Right lung (tissue), 5 donors: ENCODE data around the gene VPS13C. TPM values are rescaled to one million over a fixed set of nuclear protein-coding genes. Genes with fewer than 3 reads are reported as not detected.

Source experiments
- DNase-seq, 2 donors: peaks; one replicate each; pipeline ENCODE4 v3.0.0-alpha.2; 2013
- polyA plus RNA-seq, 5 donors: library from polyadenylated mRNA; unstranded; fragments of 120-200 nt; gene quantifications; one replicate each; pipeline versions ENCODE4 v1.2.1 to v1.2.3, GENCODE V29; 2013; ENCODE audit warnings: inconsistent platforms in 1 of 5, low replicate concordance in 1 of 5; ENCODE audit not compliant: insufficient read length in 5 of 5, insufficient read depth in 1 of 5

VPS13C gene
- polyA plus RNA-seq, 5 donors, result 38.1 to 77.5 (median 61.1) TPM

DNA sequence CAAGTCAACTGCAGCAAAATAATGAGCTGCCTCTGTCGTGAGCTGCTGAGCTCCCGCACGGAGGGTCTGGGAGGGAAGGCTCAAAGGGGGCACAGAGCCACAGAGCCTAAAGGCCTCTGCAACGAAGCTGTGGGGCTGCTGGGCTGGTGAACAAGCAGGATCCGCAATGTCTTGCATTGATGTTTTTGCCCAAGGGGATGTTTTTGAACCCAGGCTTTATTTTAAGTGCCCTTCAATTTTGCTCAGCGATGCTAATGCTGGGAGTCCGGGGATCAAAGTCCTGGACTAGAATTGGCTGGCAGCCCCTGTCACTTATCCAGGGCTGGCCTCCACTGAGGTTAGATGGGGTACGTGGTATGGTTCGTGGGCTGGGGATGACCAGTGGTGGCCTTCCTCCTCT, 240.0 kb downstream of the VPS13C start:
- no peak for DNase-seq

DNA sequence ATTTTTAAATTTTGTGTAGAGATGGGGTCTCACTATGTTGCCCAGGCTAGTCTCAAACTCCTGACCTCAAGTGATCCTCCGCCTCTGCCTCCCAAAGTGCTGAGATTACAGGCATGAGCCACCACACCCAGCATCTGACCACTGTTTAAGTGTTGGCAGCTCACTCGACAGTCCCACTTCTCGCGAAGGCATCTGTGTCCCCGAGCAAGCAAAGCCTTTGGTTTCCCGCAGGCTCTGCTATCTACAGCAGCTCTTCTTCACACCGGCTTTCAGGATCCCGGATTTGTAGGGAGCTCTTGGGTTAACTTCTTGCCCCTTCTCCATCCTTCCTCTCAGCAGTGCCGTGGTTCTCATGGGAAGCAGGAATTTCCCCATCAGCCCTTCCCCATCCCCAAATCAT, 240.9 kb downstream of the VPS13C start:
- DNase-seq, result no peak

DNA sequence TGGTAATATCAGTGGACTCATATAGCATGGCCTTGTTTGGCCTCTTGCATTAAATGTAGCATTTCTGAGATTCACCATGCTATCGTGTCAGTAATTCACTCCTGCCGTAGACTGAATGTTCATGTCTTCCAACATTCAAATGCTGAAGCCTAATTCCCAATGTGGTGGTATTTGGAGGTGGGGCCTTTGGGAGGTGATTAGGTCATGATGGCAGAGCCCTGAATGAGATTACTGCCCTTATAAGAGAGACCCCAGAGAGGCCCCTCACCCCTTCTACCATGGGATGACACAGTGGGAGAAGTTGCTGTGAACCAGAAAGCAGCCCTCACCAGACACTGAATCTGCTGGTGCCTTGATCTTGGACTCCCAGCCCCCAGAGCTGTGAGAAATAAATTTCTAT, 241.4 kb downstream of the VPS13C start:
- no peak for DNase-seq

DNA sequence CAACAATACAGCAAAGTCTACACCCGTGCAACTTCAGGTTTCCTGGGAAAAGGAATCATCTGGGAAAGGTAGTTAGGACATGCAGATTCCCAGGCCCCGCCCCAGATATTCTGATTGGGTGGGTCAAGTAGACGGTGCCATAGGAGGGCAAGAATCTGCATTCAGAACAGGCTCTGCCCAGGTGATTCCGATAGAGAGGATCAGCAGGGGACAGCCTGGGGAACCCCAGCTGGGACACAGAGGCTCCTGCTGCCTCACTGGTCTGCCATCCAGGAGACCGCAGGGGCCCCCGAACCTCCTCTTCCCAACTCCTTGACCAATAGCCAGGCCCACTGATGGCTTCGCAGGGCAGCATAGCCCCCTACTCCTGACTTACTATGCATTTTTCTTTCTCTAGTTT, 243.4 kb downstream of the VPS13C start:
- DNase-seq, result no peak

DNA sequence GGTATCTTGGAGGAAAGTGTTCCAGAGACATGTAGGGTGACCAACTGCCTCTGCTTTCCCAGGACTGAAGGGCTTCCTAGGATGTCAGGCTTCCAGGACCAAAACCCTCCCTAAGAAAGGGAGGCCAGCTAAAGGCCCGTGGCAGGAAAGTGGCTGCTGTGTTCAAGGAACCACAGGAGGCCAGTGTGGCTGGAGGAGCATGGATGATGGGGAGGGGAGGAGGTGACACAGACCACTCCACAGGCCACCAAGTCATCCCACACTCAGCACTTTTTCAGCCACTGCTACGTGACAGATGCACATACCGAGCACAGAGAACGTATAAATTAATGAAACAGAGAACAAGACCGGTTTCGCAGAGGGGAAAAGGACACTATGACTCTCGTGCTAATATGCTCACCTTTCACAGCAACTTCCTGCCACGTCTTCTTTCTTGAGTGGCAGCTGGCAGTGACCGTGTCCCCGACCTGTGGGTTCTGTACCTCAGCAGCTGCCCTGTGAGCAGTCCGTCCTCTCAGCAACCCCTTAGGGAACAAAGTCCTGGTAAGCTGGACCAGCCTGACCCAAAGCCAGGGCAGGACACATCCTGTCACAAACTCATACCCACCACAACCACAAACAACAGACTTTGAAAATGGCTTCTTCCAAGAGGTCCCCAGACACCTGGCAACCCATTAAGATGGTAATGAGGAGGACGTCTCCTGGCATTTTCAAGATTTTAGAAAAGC, 244.7 kb downstream of the VPS13C start:
- DNase-seq, result no peak

DNA sequence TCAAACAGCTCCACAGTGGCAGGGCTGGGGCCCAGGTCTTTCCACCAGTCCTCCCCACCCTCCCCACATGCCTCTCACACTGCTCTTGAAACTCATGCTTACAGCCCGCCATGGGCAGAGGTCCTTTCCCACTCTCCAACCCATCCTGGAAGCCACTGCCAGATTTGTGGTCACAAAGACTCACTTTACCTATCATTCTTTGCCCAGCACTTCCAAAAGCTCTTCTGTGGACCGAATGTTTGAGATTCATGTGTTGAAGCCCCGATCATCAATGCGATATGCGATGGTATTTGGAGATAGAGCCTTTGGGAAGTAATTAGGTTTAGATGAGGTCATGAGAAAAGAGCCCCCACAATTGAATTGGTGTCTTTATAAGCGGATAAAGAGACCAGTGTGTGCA, 247.8 kb downstream of the VPS13C start:
- DNase-seq, result no peak

DNA sequence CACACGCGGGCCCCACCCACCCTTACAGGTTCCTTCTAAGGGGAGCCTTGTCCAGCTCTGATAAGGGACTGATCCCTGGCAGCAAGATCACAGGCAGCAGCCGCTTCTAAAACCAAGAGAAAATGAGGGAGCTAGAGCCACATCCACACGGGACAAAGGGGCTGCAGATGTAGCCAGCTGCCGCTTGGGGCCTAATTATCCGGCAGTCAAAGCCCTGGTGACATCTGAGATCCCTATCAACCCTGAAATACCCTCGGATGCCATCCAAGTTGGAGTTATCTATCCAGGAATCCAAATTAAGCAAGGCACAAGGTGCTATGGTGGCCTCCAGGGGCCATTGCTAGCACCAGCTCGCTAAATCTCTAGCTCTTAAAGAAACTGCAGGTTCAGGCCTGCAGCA, 248.3 kb downstream of the VPS13C start:
- no peak for DNase-seq

DNA sequence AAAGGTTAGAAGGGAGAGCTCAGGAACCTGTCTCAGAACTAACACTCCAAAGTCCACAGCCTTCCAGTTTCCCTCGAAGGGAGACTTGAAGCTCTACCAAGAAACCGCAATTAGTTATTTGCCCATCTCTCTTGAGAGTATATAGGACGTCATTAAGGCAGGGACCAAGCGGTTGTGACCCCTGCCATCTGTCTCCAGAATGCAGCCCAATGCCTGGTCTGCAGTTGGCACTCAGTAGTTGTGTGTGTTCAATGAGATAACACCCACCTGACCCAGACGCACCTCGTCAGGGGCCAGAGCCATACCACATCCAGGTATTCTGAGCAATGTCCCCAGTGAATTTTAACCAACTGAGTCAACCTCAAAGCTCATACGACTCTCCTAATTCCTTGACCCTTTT, 251.0 kb downstream of the VPS13C start:
- DNase-seq, result no peak

DNA sequence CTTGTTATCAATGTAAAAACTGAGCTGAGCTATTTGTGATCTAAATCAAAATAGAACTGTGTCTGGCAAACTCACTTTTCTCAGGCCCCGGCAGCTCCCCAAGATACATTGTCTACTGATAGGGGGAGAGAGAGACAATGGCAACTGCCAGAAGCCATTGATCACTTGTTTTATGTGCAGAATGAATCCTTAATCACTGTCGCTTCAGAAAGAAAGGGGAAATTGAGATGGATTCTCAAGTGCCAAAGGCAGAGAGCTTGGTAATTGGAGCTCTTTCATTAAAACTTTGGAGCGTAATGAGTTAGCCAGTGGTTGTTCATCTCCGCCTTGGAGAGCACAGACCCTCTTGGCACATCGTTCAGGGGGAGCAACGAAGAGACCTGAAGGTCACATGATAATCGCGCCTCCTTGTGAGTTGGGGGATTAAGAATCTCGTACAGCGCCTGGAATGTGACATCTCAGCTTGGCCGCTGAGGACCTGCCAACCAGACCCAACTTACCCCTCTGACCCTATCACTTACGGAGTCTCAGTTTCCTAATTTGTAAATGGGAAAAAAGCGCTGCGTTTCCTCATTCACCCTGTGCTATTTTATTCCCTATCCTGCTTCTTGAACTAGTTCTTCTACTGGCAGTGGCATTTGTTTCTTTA, 252.8 kb downstream of the VPS13C start:
- DNase-seq, result no peak

Other genes starting within 250 kb of the VPS13C start
- under 1 TPM in 4 of 5 donors, not detected in 1; 0.04 to 0.09 (median 0.06) TPM for gene C2CD4A, start 6.5 kb upstream of the VPS13C start, polyA plus RNA-seq
- 1 to 10 TPM; 1.1 to 3.1 (median 1.6) TPM for gene C2CD4B, start 104.8 kb upstream of the VPS13C start, polyA plus RNA-seq